ENCODE results near the gene UBE2I.

- TF ChIP-seq, protein P1, sequence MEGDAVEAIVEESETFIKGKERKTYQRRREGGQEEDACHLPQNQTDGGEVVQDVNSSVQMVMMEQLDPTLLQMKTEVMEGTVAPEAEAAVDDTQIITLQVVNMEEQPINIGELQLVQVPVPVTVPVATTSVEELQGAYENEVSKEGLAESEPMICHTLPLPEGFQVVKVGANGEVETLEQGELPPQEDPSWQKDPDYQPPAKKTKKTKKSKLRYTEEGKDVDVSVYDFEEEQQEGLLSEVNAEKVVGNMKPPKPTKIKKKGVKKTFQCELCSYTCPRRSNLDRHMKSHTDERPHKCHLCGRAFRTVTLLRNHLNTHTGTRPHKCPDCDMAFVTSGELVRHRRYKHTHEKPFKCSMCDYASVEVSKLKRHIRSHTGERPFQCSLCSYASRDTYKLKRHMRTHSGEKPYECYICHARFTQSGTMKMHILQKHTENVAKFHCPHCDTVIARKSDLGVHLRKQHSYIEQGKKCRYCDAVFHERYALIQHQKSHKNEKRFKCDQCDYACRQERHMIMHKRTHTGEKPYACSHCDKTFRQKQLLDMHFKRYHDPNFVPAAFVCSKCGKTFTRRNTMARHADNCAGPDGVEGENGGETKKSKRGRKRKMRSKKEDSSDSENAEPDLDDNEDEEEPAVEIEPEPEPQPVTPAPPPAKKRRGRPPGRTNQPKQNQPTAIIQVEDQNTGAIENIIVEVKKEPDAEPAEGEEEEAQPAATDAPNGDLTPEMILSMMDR (IDR thresholded peaks at IDR 0.05 in 4 of 5, conservative IDR thresholded peaks at IDR 0.05 in 1 of 5), result no peak
- no peak for TF ChIP-seq POLR2A (IDR thresholded peaks at IDR 0.05)
These were observed 22.8 kb upstream of the UBE2I start for GRCh38 chr16:1286513-1287094.
